ENCODE measurements around the gene GLG1.
"Not testable (repeated sequence)": the region's sequence is repeated elsewhere in the genome, so short reads cannot be mapped to it uniquely, and the experiment has no call there.

Gene GLG1

GRCh38 chr16:74400238-74400637, 206.7 kb downstream of the GLG1 start:
- not testable (repeated sequence) for DNase-seq

- not testable (repeated sequence) for DNase-seq
Observed at GRCh38 chr16:74398212-74398895, 208.6 kb downstream of the GLG1 start.
